H1 (cell line): ENCODE measurements around the gene COL4A3. TPM values are rescaled to one million over a fixed set of nuclear protein-coding genes. Genes with fewer than 3 reads are reported as not detected.

Experiments used
- SAP30 ChIP-seq: fragments of 300-600 bp; sonication (generic); IDR thresholded peaks from 2 replicates; pipeline ENCODE4 v1.7.1; 2012; ENCODE audit warnings: low read length, moderate library complexity, mild to moderate bottlenecking, inconsistent platforms; ENCODE audit not compliant: insufficient read depth, insufficient replicate concordance
- ZNF274 ChIP-seq: IDR thresholded peaks from 2 replicates; pipeline ENCODE4 v1.7.0; 2012; ENCODE audit warnings: low read length, borderline replicate concordance; ENCODE audit errors: extremely low read depth
- polyA plus RNA-seq, 7 experiments: library from polyadenylated mRNA; depleted of rRNA in 3 of 7; stranded (reverse) in 5 of 7; unstranded in 2 of 7; fragments of >200 nt in 5 of 7; fragments of 200-250 nt in 2 of 7; gene quantifications; 1 replicate in 5 of 7; 2 replicates in 1 of 7; 4 replicates in 1 of 7; pipeline versions ENCODE4 v1.2.1 to v1.2.3, GENCODE V29; 2011 to 2013; ENCODE audit warnings: missing spikeins in 2 of 7, mixed read lengths in 2 of 7
- total RNA-seq: library from RNA; stranded (reverse); fragmentation: NEBNext Ultra II Directional; extraction: Animal tissue kit (Norgen Biotek cat#: 25700); gene quantifications from 2 replicates; pipeline ENCODE4 v1.2.1, GENCODE V29; 2021

Gene COL4A3
- total and polyA plus RNA-seq, 2 of the 8 experiments (the other 6 are each of a cell fraction or from before 2014, with no cell fraction given): 0.12 to 0.17 TPM

GRCh38 chr2:227117852-227118251 lies 46.6 kb upstream of the COL4A3 start (continued):
- TF ChIP-seq ZNF274: no peak
- no peak for TF ChIP-seq SAP30
